ENCODE data around the gene AP4M1. TPM values are rescaled to one million over a fixed set of nuclear protein-coding genes. Genes with fewer than 3 reads are reported as not detected.

The AP4M1 gene
- total and polyA plus RNA-seq, 9 of the 15 experiments (the other 6 are each of a cell fraction or from before 2014, with no cell fraction given) = 1.3 to 30.9 (median 14.1) TPM

GRCh38 chr7:100122568-100122967 is 21.1 kb downstream of the AP4M1 start (continued):
- TF ChIP-seq TRIM24 (IDR thresholded peaks at IDR 0.05) (no peak), ZNF766 (CRISPR knock-in tag; conservative IDR thresholded peaks at IDR 0.05) (no peak), MECOM (CRISPR knock-in tag; IDR thresholded peaks at IDR 0.05) (no peak), CREM (IDR thresholded peaks at IDR 0.05; ENCODE audit: low read depth) (no peak), PCBP1 (IDR thresholded peaks at IDR 0.05; ENCODE audit: low read depth, low read length, poor library complexity, severe bottlenecking) (no peak), FOXJ2 (tag; IDR thresholded peaks at IDR 0.05) (no peak), SPI1 (IDR thresholded peaks at IDR 0.05; ENCODE audit: borderline replicate concordance, low read depth, low read length) (peak; percentile 73), NELFE (IDR thresholded peaks at IDR 0.05; ENCODE audit: insufficient read depth, insufficient read length) (no peak), CUX1 (CRISPR knock-in tag; IDR thresholded peaks at IDR 0.05) (no peak), EGR1 (conservative IDR thresholded peaks at IDR 0.05) (no peak), SMARCA5 (IDR thresholded peaks at IDR 0.05) (no peak), ZNF778 (CRISPR knock-in tag; IDR thresholded peaks at IDR 0.05) (no peak), CBFA2T3 (IDR thresholded peaks at IDR 0.05) (0 out of 2 replicates have a peak, but pooled peaks have one; percentile 28), KAT2B (IDR thresholded peaks at IDR 0.05; ENCODE audit: low read depth, low read length) (no peak), ETV5 (CRISPR knock-in tag; IDR thresholded peaks at IDR 0.05; ENCODE audit: low read depth) (no peak), ZNF717 (CRISPR knock-in tag; IDR thresholded peaks at IDR 0.05) (no peak)
- TF ChIP-seq, protein P1, sequence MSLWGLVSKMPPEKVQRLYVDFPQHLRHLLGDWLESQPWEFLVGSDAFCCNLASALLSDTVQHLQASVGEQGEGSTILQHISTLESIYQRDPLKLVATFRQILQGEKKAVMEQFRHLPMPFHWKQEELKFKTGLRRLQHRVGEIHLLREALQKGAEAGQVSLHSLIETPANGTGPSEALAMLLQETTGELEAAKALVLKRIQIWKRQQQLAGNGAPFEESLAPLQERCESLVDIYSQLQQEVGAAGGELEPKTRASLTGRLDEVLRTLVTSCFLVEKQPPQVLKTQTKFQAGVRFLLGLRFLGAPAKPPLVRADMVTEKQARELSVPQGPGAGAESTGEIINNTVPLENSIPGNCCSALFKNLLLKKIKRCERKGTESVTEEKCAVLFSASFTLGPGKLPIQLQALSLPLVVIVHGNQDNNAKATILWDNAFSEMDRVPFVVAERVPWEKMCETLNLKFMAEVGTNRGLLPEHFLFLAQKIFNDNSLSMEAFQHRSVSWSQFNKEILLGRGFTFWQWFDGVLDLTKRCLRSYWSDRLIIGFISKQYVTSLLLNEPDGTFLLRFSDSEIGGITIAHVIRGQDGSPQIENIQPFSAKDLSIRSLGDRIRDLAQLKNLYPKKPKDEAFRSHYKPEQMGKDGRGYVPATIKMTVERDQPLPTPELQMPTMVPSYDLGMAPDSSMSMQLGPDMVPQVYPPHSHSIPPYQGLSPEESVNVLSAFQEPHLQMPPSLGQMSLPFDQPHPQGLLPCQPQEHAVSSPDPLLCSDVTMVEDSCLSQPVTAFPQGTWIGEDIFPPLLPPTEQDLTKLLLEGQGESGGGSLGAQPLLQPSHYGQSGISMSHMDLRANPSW (CRISPR knock-in tag; IDR thresholded peaks at IDR 0.05) = no peak
- TF ChIP-seq, protein P2, sequence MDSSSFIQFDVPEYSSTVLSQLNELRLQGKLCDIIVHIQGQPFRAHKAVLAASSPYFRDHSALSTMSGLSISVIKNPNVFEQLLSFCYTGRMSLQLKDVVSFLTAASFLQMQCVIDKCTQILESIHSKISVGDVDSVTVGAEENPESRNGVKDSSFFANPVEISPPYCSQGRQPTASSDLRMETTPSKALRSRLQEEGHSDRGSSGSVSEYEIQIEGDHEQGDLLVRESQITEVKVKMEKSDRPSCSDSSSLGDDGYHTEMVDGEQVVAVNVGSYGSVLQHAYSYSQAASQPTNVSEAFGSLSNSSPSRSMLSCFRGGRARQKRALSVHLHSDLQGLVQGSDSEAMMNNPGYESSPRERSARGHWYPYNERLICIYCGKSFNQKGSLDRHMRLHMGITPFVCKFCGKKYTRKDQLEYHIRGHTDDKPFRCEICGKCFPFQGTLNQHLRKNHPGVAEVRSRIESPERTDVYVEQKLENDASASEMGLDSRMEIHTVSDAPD (CRISPR knock-in tag; IDR thresholded peaks at IDR 0.05) = no peak

All from K562 (cell line).